H1 (cell line): ENCODE results near the gene RGS8. TPM values are rescaled to one million over a fixed set of nuclear protein-coding genes. Genes with fewer than 3 reads are reported as not detected.

ENCODE experiments used
- BCL11A ChIP-seq, 2 experiments: IDR thresholded peaks; one replicate each; pipeline ENCODE4 v1.6.1; 2011; ENCODE audit warnings: low read depth in 2 of 2, low read length in 2 of 2, mild to moderate bottlenecking in 2 of 2
- CREB1 ChIP-seq: IDR thresholded peaks from 2 replicates; pipeline ENCODE4 v1.6.1; 2012; ENCODE audit warnings: inconsistent platforms
- HDAC6 ChIP-seq: IDR thresholded peaks from one replicate; pipeline ENCODE4 v1.7.1; 2012; ENCODE audit warnings: low read depth, mild to moderate bottlenecking, inconsistent platforms, low read length, moderate library complexity
- KDM5A ChIP-seq: fragments of 200-600 bp; IDR thresholded peaks from 2 replicates; pipeline ENCODE4 v1.7.1; 2012; ENCODE audit warnings: mild to moderate bottlenecking, low read length, inconsistent platforms, mixed read lengths
- POLR2A ChIP-seq, 2 experiments: IDR thresholded peaks; 1 replicate in 1 of 2; 2 replicates in 1 of 2; pipeline ENCODE4 v1.6.1; 2011; ENCODE audit warnings: low read depth in 2 of 2, low read length in 2 of 2, mild to moderate bottlenecking in 2 of 2; ENCODE audit errors: control extremely low read depth in 1 of 2
- SIN3A ChIP-seq, 2 experiments: IDR thresholded peaks in 1 of 2; conservative IDR thresholded peaks in 1 of 2; 2 replicates each; pipeline ENCODE4 v1.6.1; 2011 to 2012; ENCODE audit warnings: low read length in 2 of 2, improper control_type of control experiment in 1 of 2, low read depth in 1 of 2, mild to moderate bottlenecking in 1 of 2
- SP1 ChIP-seq: IDR thresholded peaks from 2 replicates; pipeline ENCODE4 v1.6.1; 2011; ENCODE audit warnings: low read depth, low read length
- SP4 ChIP-seq: IDR thresholded peaks from 2 replicates; pipeline ENCODE4 v1.6.1; 2012; ENCODE audit warnings: low read length, inconsistent platforms
- SRF ChIP-seq: IDR thresholded peaks from 2 replicates; pipeline ENCODE4 v1.6.1; 2011; ENCODE audit warnings: mild to moderate bottlenecking, low read depth, low read length, moderate library complexity
- TAF7 ChIP-seq: optimal IDR thresholded peaks from 2 replicates; pipeline ENCODE3; 2011; ENCODE audit warnings: low read depth, mild to moderate bottlenecking, inconsistent platforms, low read length, moderate library complexity, borderline replicate concordance
- ZNF274 ChIP-seq: IDR thresholded peaks from 2 replicates; pipeline ENCODE4 v1.7.0; 2012; ENCODE audit warnings: low read length, borderline replicate concordance; ENCODE audit errors: extremely low read depth
- polyA plus RNA-seq, 7 experiments: library from polyadenylated mRNA; depleted of rRNA in 3 of 7; stranded (reverse) in 5 of 7; unstranded in 2 of 7; fragments of >200 nt in 5 of 7; fragments of 200-250 nt in 2 of 7; gene quantifications; 1 replicate in 5 of 7; 2 replicates in 1 of 7; 4 replicates in 1 of 7; pipeline versions ENCODE4 v1.2.1 to v1.2.3, GENCODE V29; 2011 to 2013; ENCODE audit warnings: missing spikeins in 2 of 7, mixed read lengths in 2 of 7
- total RNA-seq: library from RNA; stranded (reverse); fragmentation: NEBNext Ultra II Directional; extraction: Animal tissue kit (Norgen Biotek cat#: 25700); gene quantifications from 2 replicates; pipeline ENCODE4 v1.2.1, GENCODE V29; 2021
- TF ChIP-seq, protein P1 (sequence below): fragments of 300-600 bp; sonication (generic); IDR thresholded peaks from 2 replicates; pipeline ENCODE4 v1.7.1; 2012; ENCODE audit warnings: low read length, moderate library complexity, mild to moderate bottlenecking, inconsistent platforms; ENCODE audit not compliant: insufficient replicate concordance

Gene RGS8
- total and polyA plus RNA-seq, 2 of the 8 experiments (the other 6 are each of a cell fraction or from before 2014, with no cell fraction given), result 0.13 to 0.23 TPM

DNA sequence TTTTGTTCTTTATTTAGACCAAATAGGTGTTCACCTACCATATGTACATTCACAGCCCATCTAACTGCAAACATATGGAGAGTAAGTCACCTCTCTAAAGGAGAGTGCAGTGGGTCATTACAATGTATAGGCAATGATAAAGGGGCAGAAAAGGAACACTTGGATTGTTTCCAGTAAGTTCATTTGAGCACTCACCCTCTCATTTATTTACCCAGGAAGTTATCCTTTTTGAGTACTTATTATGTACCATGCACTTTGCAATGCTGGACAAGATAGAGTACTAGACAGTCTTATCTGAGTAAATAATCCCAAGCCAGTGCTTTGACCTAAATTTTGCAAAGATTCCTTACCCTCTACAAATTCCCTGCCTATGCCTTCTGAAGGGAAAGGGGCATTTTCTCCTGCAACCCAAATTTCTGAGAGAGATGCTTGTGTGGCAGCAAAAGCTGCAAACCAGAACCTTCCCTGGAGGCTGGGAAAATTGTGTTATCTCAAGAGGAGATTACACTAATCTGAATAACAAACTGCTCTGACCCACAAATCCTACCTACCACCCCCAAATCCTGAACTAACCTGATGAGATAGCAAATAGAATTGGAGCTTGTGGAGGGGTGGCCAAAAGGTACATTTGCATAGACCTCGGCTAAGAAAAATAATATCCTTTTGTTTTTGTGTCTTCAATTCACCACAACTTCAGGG is 18.6 kb upstream of the RGS8 start (continued):
- TF ChIP-seq, protein P1, sequence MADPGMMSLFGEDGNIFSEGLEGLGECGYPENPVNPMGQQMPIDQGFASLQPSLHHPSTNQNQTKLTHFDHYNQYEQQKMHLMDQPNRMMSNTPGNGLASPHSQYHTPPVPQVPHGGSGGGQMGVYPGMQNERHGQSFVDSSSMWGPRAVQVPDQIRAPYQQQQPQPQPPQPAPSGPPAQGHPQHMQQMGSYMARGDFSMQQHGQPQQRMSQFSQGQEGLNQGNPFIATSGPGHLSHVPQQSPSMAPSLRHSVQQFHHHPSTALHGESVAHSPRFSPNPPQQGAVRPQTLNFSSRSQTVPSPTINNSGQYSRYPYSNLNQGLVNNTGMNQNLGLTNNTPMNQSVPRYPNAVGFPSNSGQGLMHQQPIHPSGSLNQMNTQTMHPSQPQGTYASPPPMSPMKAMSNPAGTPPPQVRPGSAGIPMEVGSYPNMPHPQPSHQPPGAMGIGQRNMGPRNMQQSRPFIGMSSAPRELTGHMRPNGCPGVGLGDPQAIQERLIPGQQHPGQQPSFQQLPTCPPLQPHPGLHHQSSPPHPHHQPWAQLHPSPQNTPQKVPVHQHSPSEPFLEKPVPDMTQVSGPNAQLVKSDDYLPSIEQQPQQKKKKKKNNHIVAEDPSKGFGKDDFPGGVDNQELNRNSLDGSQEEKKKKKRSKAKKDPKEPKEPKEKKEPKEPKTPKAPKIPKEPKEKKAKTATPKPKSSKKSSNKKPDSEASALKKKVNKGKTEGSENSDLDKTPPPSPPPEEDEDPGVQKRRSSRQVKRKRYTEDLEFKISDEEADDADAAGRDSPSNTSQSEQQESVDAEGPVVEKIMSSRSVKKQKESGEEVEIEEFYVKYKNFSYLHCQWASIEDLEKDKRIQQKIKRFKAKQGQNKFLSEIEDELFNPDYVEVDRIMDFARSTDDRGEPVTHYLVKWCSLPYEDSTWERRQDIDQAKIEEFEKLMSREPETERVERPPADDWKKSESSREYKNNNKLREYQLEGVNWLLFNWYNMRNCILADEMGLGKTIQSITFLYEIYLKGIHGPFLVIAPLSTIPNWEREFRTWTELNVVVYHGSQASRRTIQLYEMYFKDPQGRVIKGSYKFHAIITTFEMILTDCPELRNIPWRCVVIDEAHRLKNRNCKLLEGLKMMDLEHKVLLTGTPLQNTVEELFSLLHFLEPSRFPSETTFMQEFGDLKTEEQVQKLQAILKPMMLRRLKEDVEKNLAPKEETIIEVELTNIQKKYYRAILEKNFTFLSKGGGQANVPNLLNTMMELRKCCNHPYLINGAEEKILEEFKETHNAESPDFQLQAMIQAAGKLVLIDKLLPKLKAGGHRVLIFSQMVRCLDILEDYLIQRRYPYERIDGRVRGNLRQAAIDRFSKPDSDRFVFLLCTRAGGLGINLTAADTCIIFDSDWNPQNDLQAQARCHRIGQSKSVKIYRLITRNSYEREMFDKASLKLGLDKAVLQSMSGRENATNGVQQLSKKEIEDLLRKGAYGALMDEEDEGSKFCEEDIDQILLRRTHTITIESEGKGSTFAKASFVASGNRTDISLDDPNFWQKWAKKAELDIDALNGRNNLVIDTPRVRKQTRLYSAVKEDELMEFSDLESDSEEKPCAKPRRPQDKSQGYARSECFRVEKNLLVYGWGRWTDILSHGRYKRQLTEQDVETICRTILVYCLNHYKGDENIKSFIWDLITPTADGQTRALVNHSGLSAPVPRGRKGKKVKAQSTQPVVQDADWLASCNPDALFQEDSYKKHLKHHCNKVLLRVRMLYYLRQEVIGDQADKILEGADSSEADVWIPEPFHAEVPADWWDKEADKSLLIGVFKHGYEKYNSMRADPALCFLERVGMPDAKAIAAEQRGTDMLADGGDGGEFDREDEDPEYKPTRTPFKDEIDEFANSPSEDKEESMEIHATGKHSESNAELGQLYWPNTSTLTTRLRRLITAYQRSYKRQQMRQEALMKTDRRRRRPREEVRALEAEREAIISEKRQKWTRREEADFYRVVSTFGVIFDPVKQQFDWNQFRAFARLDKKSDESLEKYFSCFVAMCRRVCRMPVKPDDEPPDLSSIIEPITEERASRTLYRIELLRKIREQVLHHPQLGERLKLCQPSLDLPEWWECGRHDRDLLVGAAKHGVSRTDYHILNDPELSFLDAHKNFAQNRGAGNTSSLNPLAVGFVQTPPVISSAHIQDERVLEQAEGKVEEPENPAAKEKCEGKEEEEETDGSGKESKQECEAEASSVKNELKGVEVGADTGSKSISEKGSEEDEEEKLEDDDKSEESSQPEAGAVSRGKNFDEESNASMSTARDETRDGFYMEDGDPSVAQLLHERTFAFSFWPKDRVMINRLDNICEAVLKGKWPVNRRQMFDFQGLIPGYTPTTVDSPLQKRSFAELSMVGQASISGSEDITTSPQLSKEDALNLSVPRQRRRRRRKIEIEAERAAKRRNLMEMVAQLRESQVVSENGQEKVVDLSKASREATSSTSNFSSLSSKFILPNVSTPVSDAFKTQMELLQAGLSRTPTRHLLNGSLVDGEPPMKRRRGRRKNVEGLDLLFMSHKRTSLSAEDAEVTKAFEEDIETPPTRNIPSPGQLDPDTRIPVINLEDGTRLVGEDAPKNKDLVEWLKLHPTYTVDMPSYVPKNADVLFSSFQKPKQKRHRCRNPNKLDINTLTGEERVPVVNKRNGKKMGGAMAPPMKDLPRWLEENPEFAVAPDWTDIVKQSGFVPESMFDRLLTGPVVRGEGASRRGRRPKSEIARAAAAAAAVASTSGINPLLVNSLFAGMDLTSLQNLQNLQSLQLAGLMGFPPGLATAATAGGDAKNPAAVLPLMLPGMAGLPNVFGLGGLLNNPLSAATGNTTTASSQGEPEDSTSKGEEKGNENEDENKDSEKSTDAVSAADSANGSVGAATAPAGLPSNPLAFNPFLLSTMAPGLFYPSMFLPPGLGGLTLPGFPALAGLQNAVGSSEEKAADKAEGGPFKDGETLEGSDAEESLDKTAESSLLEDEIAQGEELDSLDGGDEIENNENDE, result no peak
- TF ChIP-seq SIN3A (conservative IDR thresholded peaks at IDR 0.05 in 1 of 2, IDR thresholded peaks at IDR 0.05 in 1 of 2; ENCODE audit: low read depth in 1 of 2, low read length in 2 of 2) (no peak), KDM5A (no peak), ZNF274 (no peak), SRF (no peak), BCL11A (IDR thresholded peaks at IDR 0.05; ENCODE audit: low read depth in 2 of 2, low read length in 2 of 2) (no peak), POLR2A (IDR thresholded peaks at IDR 0.05; ENCODE audit: control extremely low read depth in 1 of 2, low read depth in 2 of 2, low read length in 2 of 2) (no peak), SP4 (no peak), HDAC6 (no peak), CREB1 (no peak), TAF7 (no peak), SP1 (no peak)
